K562 (cell line): Measurements from ENCODE around the gene SMC1A. TPM values are rescaled to one million over a fixed set of nuclear protein-coding genes. Genes with fewer than 3 reads are reported as not detected.

ENCODE experiments used
- ATAC-seq: fragments of 200-7000 bp; cut with Tn5 transposase; 3 replicates; pipeline ENCODE4 v1.9.1; 2020; ENCODE audit warnings: moderate library complexity
- BruUV-seq: library from RNA; stranded (reverse); fragments of 400-500 nt; replicated peaks from 2 replicates; lab custom pipeline; 2021; lab: Mats Ljungman, UMichigan
- CTCF ChIA-PET: fragments of 300-600 bp; formaldehyde crosslinking; extraction: SDS; loops from one replicate; lab custom pipeline; 2021; ENCODE audit warnings: low intra/inter-chr PET ratio; lab: Yijun Ruan, JAX
- POLR2A ChIA-PET: fragments of 300-600, 350-650 bp; sonication (Branson Sonifier 250); formaldehyde crosslinking; extraction: SDS; loops from one replicate; lab custom pipeline; 2021; ENCODE audit warnings: antibody characterized with exemption, inconsistent platforms; lab: Yijun Ruan, JAX
- DNase-seq, 4 experiments: peaks; one replicate each; pipeline versions ENCODE4 v3.0.0 to v3.0.0-alpha.2; 2011 to 2018; ENCODE audit warnings: low spot score in 3 of 4, mixed read lengths in 3 of 4; ENCODE audit errors: extremely low read depth in 1 of 4
- FAIRE-seq: peaks from 2 replicates; lab custom pipeline; 2011; peaks lifted over from hg19 to GRCh38; lab: Jason Lieb, UNC
- H2AFZ ChIP-seq: 2 replicates; pipeline ENCODE4 v1.6.0; 2011; ENCODE audit warnings: low read depth, low read length, control low read depth, inconsistent platforms
- H3K27ac ChIP-seq: fragments of 200-600 bp; 3 replicates; pipeline ENCODE4 v1.8.0; 2011; ENCODE audit warnings: low read depth, mild to moderate bottlenecking, control low read depth, inconsistent platforms, low read length, moderate library complexity, mixed read lengths; ENCODE audit errors: extremely low read depth
- H3K27me3 ChIP-seq, 2 experiments: fragments of 300-600 bp in 1 of 2; 2 replicates in 1 of 2; 3 replicates in 1 of 2; pipeline versions ENCODE4 v1.6.0 to v1.8.0; 2011; ENCODE audit warnings: inconsistent platforms in 2 of 2, low read length in 2 of 2, mild to moderate bottlenecking in 1 of 2, mixed read lengths in 1 of 2, moderate library complexity in 1 of 2; ENCODE audit not compliant: control insufficient read depth in 2 of 2, insufficient read depth in 2 of 2
- H3K36me3 ChIP-seq: fragments of 300-600 bp; 3 replicates; pipeline ENCODE4 v1.8.0; 2011; ENCODE audit warnings: mild to moderate bottlenecking, low read length, inconsistent platforms; ENCODE audit not compliant: control insufficient read depth, insufficient read depth
- H3K4me1 ChIP-seq, 2 experiments: fragments of 200-600 bp in 1 of 2; replicated peaks in 1 of 2; 2 replicates in 1 of 2; 3 replicates in 1 of 2; pipeline versions ENCODE4 v1.5.1 to v1.8.0; 2011; ENCODE audit warnings: inconsistent platforms in 2 of 2, low read length in 2 of 2, mild to moderate bottlenecking in 1 of 2, mixed read lengths in 1 of 2, moderate library complexity in 1 of 2; ENCODE audit not compliant: control insufficient read depth in 2 of 2, insufficient read depth in 2 of 2
- H3K4me2 ChIP-seq: 2 replicates; pipeline ENCODE4 v1.6.1; 2011; ENCODE audit warnings: low read length, control low read depth, inconsistent platforms, mixed read lengths; ENCODE audit not compliant: insufficient read depth
- H3K4me3 ChIP-seq: fragments of 200-600 bp; sonication (generic), shearing (Covaris generic); 2 replicates; pipeline ENCODE4 v1.5.1; 2016; ENCODE audit warnings: control low read depth, inconsistent platforms
- H3K79me2 ChIP-seq: fragments of 200-600 bp; 3 replicates; pipeline ENCODE4 v1.8.0; 2011; ENCODE audit warnings: low read length, inconsistent platforms; ENCODE audit not compliant: control insufficient read depth, insufficient read depth
- H3K9ac ChIP-seq, 2 experiments: 2 replicates each; pipeline versions ENCODE4 v1.6.0 to v1.6.1; 2011; ENCODE audit warnings: low read depth in 2 of 2, low read length in 2 of 2, control low read depth in 1 of 2, inconsistent platforms in 1 of 2, mild to moderate bottlenecking in 1 of 2, mixed read lengths in 1 of 2; ENCODE audit not compliant: insufficient read depth in 1 of 2
- H3K9me1 ChIP-seq: one replicate; pipeline ENCODE4 v1.6.0; 2011; ENCODE audit warnings: inconsistent platforms, mild to moderate bottlenecking, low read length, moderate library complexity; ENCODE audit not compliant: control insufficient read depth, insufficient read depth
- H3K9me3 ChIP-seq: replicated peaks from 2 replicates; pipeline ENCODE4 v1.5.1; 2011; ENCODE audit warnings: low read depth, low read length, inconsistent platforms; ENCODE audit not compliant: control insufficient read depth, insufficient read depth
- H4K20me1 ChIP-seq: replicated peaks from 2 replicates; pipeline ENCODE4 v1.6.1; 2011; ENCODE audit warnings: low read length, inconsistent platforms, mixed read lengths; ENCODE audit not compliant: control insufficient read depth, insufficient read depth
- ATF3 ChIP-seq, 2 experiments: fragments of 450-650 bp in 1 of 2; sonication (generic) in 1 of 2; formaldehyde crosslinking in 1 of 2; IDR thresholded peaks in 1 of 2; conservative IDR thresholded peaks in 1 of 2; 2 replicates each; pipeline versions ENCODE4 v1.6.1 to v1.8.1; 2016 to 2023; ENCODE audit warnings: mild to moderate bottlenecking in 2 of 2, moderate library complexity in 2 of 2, inconsistent platforms in 1 of 2, missing genetic modification reagents in 1 of 2
- BMI1 ChIP-seq: fragments of 150-350 bp; IDR thresholded peaks from 2 replicates; pipeline ENCODE4 v1.6.1; 2014; ENCODE audit warnings: low read length
- CEBPB ChIP-seq: fragments of 450-650 bp; IDR thresholded peaks from 2 replicates; pipeline ENCODE4 v1.6.1; 2016; ENCODE audit warnings: missing genetic modification characterization, missing compliant biosample characterization
- CEBPG ChIP-seq, 3 experiments: fragments of 200-800 bp in 1 of 3; sonication (Bioruptor generic) in 1 of 3; sonication (generic) in 1 of 3; formaldehyde crosslinking in 1 of 3; IDR thresholded peaks in 2 of 3; conservative IDR thresholded peaks in 1 of 3; 2 replicates each; pipeline versions ENCODE4 v1.6.1 to v1.8.0; 2016 to 2022; ENCODE audit warnings: missing compliant biosample characterization in 2 of 3, missing genetic modification characterization in 2 of 3, mild to moderate bottlenecking in 1 of 3, missing genetic modification reagents in 1 of 3
- NCOA4 ChIP-seq: fragments of 450-650 bp; IDR thresholded peaks from 2 replicates; pipeline ENCODE4 v1.6.1; 2018; ENCODE audit warnings: mild to moderate bottlenecking; ENCODE audit not compliant: partially characterized antibody
- PTBP1 ChIP-seq: fragments of 200-400 bp; formaldehyde crosslinking; IDR thresholded peaks from 2 replicates; pipeline ENCODE4 v1.6.1; 2017; ENCODE audit warnings: low read depth, low read length
- SNRNP70 ChIP-seq: fragments of 200-400 bp; formaldehyde crosslinking; optimal IDR thresholded peaks from 2 replicates; pipeline ENCODE3; 2017; ENCODE audit warnings: low read depth, low read length
- WGBS: fragments of 100-300 bp; shearing (Covaris generic); methylation state at CpG from one replicate; pipeline ENCODE4 v1.1.6; 2016; ENCODE audit warnings: low coverage, mixed read lengths; ENCODE audit not compliant: insufficient coverage; ENCODE audit errors: missing lambda C conversion rate; 5-methylcytosine and 5-hydroxymethylcytosine counted together
- in situ Hi-C: fragments of 300-500 bp; cut with MboI; formaldehyde crosslinking; loops from 4 replicates; pipeline ENCODE4 v1.15.0; 2018; ENCODE audit warnings: inconsistent platforms, mixed read lengths
- intact Hi-C: fragments of 100-400 bp; cut with micrococcal nuclease; formaldehyde crosslinking; loops from 2 replicates; pipeline ENCODE4 v1.14.2; 2022
- polyA plus RNA-seq, 8 experiments: library from polyadenylated mRNA; depleted of rRNA in 4 of 8; stranded (reverse) in 5 of 8; unstranded in 3 of 8; fragments of >200 nt; fragmentation: Nextera tagmentation in 2 of 8; fragmentation: Illumina TruSeq in 1 of 8; extraction: Ambion mirVana in 2 of 8; extraction: Trizol in 1 of 8; gene quantifications; 2 replicates each; pipeline versions ENCODE4 v1.2.1 to v1.2.3, GENCODE V29; 2011 to 2014; ENCODE audit warnings: inconsistent platforms in 1 of 8, missing spikeins in 1 of 8
- total RNA-seq, 7 experiments: library from RNA; depleted of rRNA in 6 of 7; stranded (reverse); fragments of >200 nt in 6 of 7; fragmentation: Illumina TruSeq in 2 of 7; extraction: Trizol in 2 of 7; gene quantifications; 2 replicates each; pipeline versions ENCODE4 v1.2.1 to v1.2.3, GENCODE V29; 2011 to 2021; ENCODE audit warnings: low replicate concordance in 1 of 7

SMC1A gene
- total and polyA plus RNA-seq, 9 of the 15 experiments (the other 6 are each of a cell fraction or from before 2014, with no cell fraction given), result 28.5 to 126 (median 71.2) TPM

GRCh38 chrX:53356186-53356585 lies 66.3 kb downstream of the SMC1A start (continued):
- TF ChIP-seq ATF3 (IDR thresholded peaks at IDR 0.05) (peak; percentile 86), ATF3 (CRISPR knock-in tag; conservative IDR thresholded peaks at IDR 0.05) (no peak), BMI1 (peak; percentile 60; the same call in 1 of the 2 replicates)

GRCh38 chrX:53354669-53355068 lies 67.8 kb downstream of the SMC1A start:
- in situ Hi-C loops, result no loop called here
- 22% methylated on average over 2 of the region's 2 CpGs for WGBS
- Histone ChIP-seq H3K4me2 (no peak overlapping the region), H4K20me1 (no peaks in the 10 kb centered on the region), H3K27ac (no peak overlapping the region), H3K9ac (no peak overlapping the region), H3K9me3 (no peaks in the 10 kb centered on the region), H3K36me3 (no peaks in the 10 kb centered on the region), H3K27me3 (no peaks in the 10 kb centered on the region), H2AFZ (no peak overlapping the region), H3K4me3 (no peak overlapping the region), H3K9me1 (no peaks in the 10 kb centered on the region), H3K79me2 (no peaks in the 10 kb centered on the region), H3K4me1 (no peaks in the 10 kb centered on the region)
- TF ChIP-seq CEBPB (tag) (peak; percentile 42; the same call in 1 of the 2 replicates), CEBPG (CRISPR knock-in tag; IDR thresholded peaks at IDR 0.05) (0 out of 2 replicates have a peak, but pooled peaks have one; percentile 13), CEBPG (tag; conservative IDR thresholded peaks at IDR 0.05 in 1 of 2, IDR thresholded peaks at IDR 0.05 in 1 of 2) (0 out of 4 replicates have a peak, but pooled peaks of 1 of the 2 experiments have one; percentile 43), ATF3 (IDR thresholded peaks at IDR 0.05) (peak; percentile 56), ATF3 (CRISPR knock-in tag; conservative IDR thresholded peaks at IDR 0.05) (no peak), PTBP1 (no peak), NCOA4 (no peak), SNRNP70 (no peak)
- peak; percentile 82 for ATAC-seq
- ChIA-PET CTCF (no interaction called here), POLR2A (no interaction called here)
- no TSS peak for BruUV-seq
- intact Hi-C loops, result no loop called here
- DNase-seq, result peak in 1 of 4 experiments; percentile 19
- FAIRE-seq, result no peak
